ENCODE measurements around the gene CENPP. TPM values are rescaled to one million over a fixed set of nuclear protein-coding genes. Genes with fewer than 3 reads are reported as not detected.

CENPP gene
- total RNA-seq, 4 donors from 2014 or later, result 14.1 to 39.5 (median 19.2) TPM

DNA sequence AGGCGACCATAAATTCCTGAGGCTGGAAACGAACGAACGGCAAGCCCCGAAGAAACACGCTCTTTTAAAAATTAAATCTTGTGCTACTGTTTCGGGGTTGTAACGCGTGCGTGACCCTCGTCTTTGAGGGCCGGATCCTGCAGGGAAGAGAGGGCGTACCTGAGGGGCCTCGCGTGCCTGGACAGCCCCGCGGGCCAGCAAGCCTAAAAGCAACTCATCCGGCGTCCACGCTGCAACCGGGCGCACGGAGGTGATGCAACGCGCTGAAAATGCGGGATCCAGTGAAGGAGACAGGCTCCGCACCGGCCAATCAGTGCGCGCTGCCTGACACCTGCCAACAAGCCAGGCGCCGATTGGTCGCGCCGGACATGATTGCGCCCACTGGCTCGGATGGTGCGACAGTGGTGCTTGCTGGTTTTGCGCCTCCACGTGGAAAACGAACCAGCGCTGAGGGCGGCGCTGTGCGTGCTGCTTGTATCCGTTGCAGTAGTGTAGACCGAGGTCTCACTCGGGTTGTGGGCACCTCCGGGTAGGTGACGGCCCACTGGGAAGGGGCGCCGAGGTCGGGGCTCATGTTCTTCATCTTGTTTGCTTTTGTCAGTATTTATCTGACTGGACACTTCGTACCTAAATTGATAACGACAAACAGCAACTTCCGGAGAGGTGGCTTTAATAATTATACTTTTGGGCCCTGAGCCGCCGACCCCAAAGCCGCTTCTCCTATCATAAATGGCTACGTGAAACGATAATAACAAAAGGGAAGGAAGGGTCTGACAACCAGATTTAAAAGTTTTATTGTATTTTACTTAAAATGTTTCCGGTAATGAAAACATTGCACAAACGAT is 32.1 kb upstream of the CENPP start, which contains the start of gene IARS1:
TSS of gene IARS1 (minus strand) at position 246 of the 845 bp plus-strand sequence. CDS start 4,278 bp downstream, outside the sequence.
- H3K36me3 ChIP-seq, result peaks cover 24% of the 10 kb centered on the region
- H3K4me1 ChIP-seq, result peaks cover 39% of the 10 kb centered on the region
- DNase-seq (ENCODE audit: low spot score in 2 of 2), result peak; percentile 99
- H3K4me3 ChIP-seq, result peak within 1 kb of the TSS; percentile 81
- H3K27me3 ChIP-seq, result no peaks in the 10 kb centered on the region
- no peaks in the 10 kb centered on the region for H3K9me3 ChIP-seq
- peak within 1 kb of the TSS; percentile 85 for H3K27ac ChIP-seq
- TF ChIP-seq POLR2AphosphoS5 (IDR thresholded peaks at IDR 0.05) (peak; percentile 61 to 95 (median 80)), POLR2A (IDR thresholded peaks at IDR 0.05) (peak in 1 of 2 donors; percentile 33), EP300 (IDR thresholded peaks at IDR 0.05) (no peak)
- TF ChIP-seq, protein P1, sequence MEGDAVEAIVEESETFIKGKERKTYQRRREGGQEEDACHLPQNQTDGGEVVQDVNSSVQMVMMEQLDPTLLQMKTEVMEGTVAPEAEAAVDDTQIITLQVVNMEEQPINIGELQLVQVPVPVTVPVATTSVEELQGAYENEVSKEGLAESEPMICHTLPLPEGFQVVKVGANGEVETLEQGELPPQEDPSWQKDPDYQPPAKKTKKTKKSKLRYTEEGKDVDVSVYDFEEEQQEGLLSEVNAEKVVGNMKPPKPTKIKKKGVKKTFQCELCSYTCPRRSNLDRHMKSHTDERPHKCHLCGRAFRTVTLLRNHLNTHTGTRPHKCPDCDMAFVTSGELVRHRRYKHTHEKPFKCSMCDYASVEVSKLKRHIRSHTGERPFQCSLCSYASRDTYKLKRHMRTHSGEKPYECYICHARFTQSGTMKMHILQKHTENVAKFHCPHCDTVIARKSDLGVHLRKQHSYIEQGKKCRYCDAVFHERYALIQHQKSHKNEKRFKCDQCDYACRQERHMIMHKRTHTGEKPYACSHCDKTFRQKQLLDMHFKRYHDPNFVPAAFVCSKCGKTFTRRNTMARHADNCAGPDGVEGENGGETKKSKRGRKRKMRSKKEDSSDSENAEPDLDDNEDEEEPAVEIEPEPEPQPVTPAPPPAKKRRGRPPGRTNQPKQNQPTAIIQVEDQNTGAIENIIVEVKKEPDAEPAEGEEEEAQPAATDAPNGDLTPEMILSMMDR (IDR thresholded peaks at IDR 0.05), result peak in 1 of 2 donors; percentile 31
- WGBS, result under 1% methylated on average over 48 of the region's 63 CpGs

DNA sequence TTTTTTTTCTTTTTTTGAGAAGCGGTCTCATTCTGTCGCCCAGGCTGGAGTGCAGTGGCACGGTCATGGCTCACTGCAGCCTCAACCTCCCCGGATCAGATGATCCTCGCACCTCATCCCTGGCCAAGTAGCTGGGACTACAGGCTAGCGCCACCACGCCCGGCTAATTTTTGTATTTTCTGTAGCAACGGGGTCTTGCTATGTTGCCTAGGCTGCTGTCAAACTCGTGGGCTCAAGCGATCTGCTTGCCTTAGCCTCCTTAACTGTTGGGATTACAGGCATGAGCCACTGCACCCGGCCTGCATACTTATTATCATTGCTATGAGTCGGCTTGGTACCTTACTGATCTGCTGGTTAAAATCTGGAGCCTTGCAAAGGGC is 31.5 kb upstream of the CENPP start:
- 24% methylated on average over 13 of the region's 13 CpGs for WGBS
- Histone ChIP-seq H3K27ac (peak overlapping the region; percentile 85), H3K9me3 (no peaks in the 10 kb centered on the region), H3K36me3 (peaks cover 27% of the 10 kb centered on the region), H3K27me3 (no peaks in the 10 kb centered on the region), H3K4me3 (peak overlapping the region; percentile 81), H3K4me1 (peaks cover 39% of the 10 kb centered on the region)
- DNase-seq (ENCODE audit: low spot score in 2 of 2), result no peak
- TF ChIP-seq, protein P1 (IDR thresholded peaks at IDR 0.05), result no peak
- TF ChIP-seq EP300 (IDR thresholded peaks at IDR 0.05) (no peak), POLR2A (IDR thresholded peaks at IDR 0.05) (no peak), POLR2AphosphoS5 (IDR thresholded peaks at IDR 0.05) (no peak)

DNA sequence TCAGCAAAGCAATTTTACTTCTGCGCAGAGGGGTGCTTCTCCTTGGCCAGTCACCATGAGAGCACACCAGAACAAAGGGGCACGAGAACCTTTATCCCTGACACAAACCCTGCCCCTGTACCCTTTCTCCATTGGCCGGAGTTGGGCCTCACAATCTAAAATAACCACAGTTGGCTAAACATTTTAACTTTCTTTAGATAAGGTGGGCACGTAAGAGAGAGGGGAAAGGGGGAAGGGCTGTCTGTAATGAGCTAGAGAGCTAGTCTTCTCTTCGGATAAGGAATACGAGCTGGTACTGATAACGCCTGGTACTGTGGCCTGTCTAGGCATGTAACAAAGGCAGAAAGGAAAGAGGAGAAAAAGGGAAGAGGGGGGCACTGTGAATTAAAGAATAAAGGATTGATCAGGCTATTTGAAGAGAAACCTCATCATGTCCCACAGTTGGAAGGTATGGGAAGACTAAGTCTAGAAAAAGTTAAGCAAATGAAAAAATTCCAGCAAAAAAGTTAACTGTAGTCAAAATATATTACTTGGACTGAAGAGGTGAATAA is 30.4 kb upstream of the CENPP start:
- peaks cover 39% of the 10 kb centered on the region for H3K4me1 ChIP-seq
- no peaks in the 10 kb centered on the region for H3K27me3 ChIP-seq
- no peak for TF ChIP-seq EP300 (IDR thresholded peaks at IDR 0.05)
- TF ChIP-seq, protein P1 (IDR thresholded peaks at IDR 0.05), result no peak
- no peak for TF ChIP-seq POLR2AphosphoS5 (IDR thresholded peaks at IDR 0.05)
- TF ChIP-seq POLR2A (IDR thresholded peaks at IDR 0.05), result no peak
- WGBS, result 69% methylated on average over 7 of the region's 7 CpGs
- no peak overlapping the region for H3K27ac ChIP-seq
- H3K4me3 ChIP-seq, result no peak overlapping the region
- no peaks in the 10 kb centered on the region for H3K9me3 ChIP-seq
- DNase-seq (ENCODE audit: low spot score in 2 of 2), result no peak
- H3K36me3 ChIP-seq, result peaks cover 37% of the 10 kb centered on the region

DNA sequence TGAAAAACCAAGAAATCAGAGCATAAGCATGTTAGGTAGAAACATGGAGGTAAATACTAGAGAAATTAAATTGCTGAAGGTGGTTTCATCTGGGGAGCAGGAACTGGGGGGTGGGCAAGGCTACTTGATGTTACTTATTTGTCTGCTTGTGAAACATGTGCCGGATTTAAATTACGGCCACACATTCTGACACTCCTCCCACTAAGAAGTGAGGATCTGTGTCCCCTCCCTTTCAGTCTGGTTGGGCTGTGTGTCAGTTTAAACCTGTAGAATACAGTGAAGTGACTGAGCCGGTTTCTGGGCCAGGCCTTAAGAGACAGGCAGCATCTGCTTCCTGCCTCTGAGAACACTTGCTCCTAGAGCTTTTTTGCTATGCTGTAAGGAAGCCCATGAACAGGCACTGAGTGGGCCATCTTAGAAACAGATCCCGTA is 29.9 kb upstream of the CENPP start:
- no peak for DNase-seq (ENCODE audit: low spot score in 2 of 2)
- Histone ChIP-seq H3K27me3 (no peaks in the 10 kb centered on the region), H3K4me3 (no peak overlapping the region), H3K4me1 (peaks cover 39% of the 10 kb centered on the region), H3K9me3 (no peaks in the 10 kb centered on the region), H3K36me3 (peaks cover 43% of the 10 kb centered on the region), H3K27ac (no peak overlapping the region)
- 36% methylated on average over 4 of the region's 4 CpGs for WGBS
- TF ChIP-seq POLR2AphosphoS5 (IDR thresholded peaks at IDR 0.05), result no peak
- TF ChIP-seq POLR2A (IDR thresholded peaks at IDR 0.05), result no peak
- TF ChIP-seq EP300 (IDR thresholded peaks at IDR 0.05), result no peak
- TF ChIP-seq, protein P1 (IDR thresholded peaks at IDR 0.05), result no peak

DNA sequence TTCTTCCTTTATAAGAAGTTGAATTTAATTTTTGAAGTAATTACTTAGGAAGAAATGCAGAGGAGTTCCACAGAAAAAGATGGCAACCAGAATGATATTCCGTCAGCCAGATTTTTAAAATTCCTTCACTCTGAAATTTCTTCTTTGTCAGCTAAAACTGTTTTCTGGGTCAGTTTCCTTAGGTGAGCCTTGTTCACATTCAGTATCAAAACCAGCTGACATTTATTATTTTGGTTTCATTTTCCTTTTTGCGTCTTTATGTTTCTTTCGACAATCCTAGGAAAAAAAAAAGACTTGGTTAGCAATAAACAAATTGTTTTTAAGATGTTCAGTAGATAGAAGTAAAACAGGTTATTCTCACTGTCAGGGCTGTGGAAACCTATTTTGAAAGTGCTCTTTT is 28.1 kb upstream of the CENPP start:
- no peaks in the 10 kb centered on the region for H3K9me3 ChIP-seq
- no peak for TF ChIP-seq POLR2A (IDR thresholded peaks at IDR 0.05)
- no peak for TF ChIP-seq POLR2AphosphoS5 (IDR thresholded peaks at IDR 0.05)
- TF ChIP-seq, protein P1 (IDR thresholded peaks at IDR 0.05), result no peak
- TF ChIP-seq EP300 (IDR thresholded peaks at IDR 0.05), result no peak
- H3K4me1 ChIP-seq, result peaks cover 27% of the 10 kb centered on the region
- no peak overlapping the region for H3K27ac ChIP-seq
- no peak overlapping the region for H3K4me3 ChIP-seq
- DNase-seq (ENCODE audit: low spot score in 2 of 2), result no peak
- H3K27me3 ChIP-seq, result no peaks in the 10 kb centered on the region
- peaks cover 60% of the 10 kb centered on the region for H3K36me3 ChIP-seq
- 91% methylated on average over 3 of the region's 3 CpGs for WGBS

All from suprapubic skin (tissue), 4 donors.